ENCODE measurements around the gene SLC5A1.

- no peak for TF ChIP-seq GATA3 (IDR thresholded peaks at IDR 0.05; ENCODE audit: low read depth, low read length)
- TF ChIP-seq GATA2 (IDR thresholded peaks at IDR 0.05; ENCODE audit: low read depth, low read length) = no peak
Measured at GRCh38 chr22:32073823-32074380, 30.8 kb downstream of the SLC5A1 start.
